ENCODE results near the gene RPS3A. TPM values are rescaled to one million over a fixed set of nuclear protein-coding genes. Genes with fewer than 3 reads are reported as not detected.
A peak's percentile ranks its signal among the peaks of the same experiment; 100 is the strongest.
"Not testable (repeated sequence)": the region's sequence is repeated elsewhere in the genome, so short reads cannot be mapped to it uniquely, and the experiment has no call there.

The RPS3A gene
- total RNA-seq (2,970 TPM), polyA plus RNA-seq (2,643 TPM)

DNA sequence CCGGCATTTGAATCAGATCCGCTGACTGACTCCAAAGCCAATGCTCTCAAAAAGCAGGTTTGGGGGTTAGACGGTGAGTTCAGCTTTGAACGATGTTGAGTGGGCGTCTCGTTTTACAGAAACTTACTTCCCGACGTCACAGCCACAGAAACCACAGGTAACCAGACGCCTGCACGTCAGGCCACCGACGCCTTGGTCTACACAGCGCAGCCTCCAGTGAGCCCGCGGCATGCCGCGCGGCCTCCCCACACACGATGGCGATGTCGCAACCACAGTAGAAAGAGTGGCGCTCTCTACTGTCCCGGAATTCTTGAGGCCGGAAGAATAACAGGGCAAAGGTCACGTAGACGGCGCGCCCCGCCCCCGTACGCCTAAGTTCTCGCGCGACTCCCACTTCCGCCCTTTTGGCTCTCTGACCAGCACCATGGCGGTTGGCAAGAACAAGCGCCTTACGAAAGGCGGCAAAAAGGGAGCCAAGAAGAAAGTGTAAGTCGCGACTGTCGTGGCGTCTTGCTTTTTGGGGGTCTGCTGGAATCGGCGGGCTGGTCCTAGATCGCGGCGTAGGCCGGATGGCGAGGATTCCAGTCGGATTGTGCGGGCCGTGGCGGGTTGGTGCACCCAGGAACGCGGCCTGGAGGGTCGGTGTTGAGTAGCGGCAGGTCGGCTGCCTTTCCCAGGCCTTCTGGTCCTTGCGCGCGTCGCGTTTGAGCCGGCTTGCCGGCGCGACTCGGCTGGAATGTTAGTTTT, at the start of gene RPS3A:
Gene RPS3A, plus strand, starts transcription at position 400 of the 747 bp plus-strand sequence. Its CDS starts 25 bp downstream, at position 425.
- H3K4me3 ChIP-seq (ENCODE audit: low read depth, low read length): peak within 1 kb of the TSS; percentile 91
- peak; percentile 91 for DNase-seq (ENCODE audit: extremely low spot score)
- under 1% methylated on average over 69 of the region's 69 CpGs for WGBS
- no peaks in the 10 kb centered on the region for H3K36me3 ChIP-seq (ENCODE audit: insufficient read depth)
- H3K4me1 ChIP-seq (ENCODE audit: insufficient read depth): no peaks in the 10 kb centered on the region
- peak within 1 kb of the TSS; percentile 87 for H3K27ac ChIP-seq (ENCODE audit: low read depth)

DNA sequence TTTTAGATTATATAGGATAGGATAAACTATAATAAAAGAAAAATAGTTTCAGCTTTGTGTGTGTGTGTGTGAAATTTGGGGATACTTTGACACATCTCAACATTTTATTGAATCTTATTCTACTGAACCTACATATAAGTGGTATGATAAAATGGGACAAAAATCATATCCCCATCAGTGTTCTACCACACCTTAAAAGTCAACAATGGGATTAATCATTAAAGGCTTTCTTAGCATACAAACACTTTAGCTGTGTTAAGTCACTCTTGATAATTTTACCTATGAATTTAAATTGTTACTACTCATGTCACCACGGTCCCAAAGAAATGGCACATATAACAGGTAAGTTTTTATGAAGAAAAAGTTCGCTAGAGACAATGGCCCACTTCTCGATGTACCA, 46.6 kb upstream of the RPS3A start:
- no peak for DNase-seq (ENCODE audit: extremely low spot score)

DNA sequence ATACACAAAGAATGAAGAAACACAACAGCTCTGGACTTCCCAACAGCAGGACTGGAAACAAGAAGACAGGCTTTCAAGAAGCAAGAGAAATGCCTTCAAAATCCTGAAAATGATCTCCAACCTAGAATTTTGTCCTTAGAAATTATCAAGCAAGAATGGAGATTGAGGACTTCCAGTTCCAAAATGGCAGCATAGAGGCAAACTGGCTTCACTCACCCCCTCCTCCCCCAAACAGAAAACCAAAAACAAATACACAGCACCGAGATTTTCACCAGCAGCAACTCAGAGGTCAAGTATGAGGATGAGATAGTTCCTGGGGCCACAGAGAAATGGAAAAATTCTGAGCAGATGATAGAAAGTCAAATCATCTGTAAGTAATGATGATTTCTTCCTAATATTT, 43.9 kb upstream of the RPS3A start:
- no peaks in the 10 kb centered on the region for H3K36me3 ChIP-seq (ENCODE audit: insufficient read depth)
- DNase-seq (ENCODE audit: extremely low spot score): no peak
- H3K27ac ChIP-seq (ENCODE audit: low read depth): no peak overlapping the region
- 41% methylated on average over 1 of the region's 1 CpG for WGBS
- H3K4me3 ChIP-seq (ENCODE audit: low read depth, low read length): no peak overlapping the region
- H3K4me1 ChIP-seq (ENCODE audit: insufficient read depth): no peaks in the 10 kb centered on the region

More for the DNA sequence above, 46.6 kb upstream of the RPS3A start:
- 90% methylated on average over 3 of the region's 3 CpGs for WGBS
- Histone ChIP-seq H3K4me1 (ENCODE audit: insufficient read depth) (no peaks in the 10 kb centered on the region), H3K27ac (ENCODE audit: low read depth) (no peak overlapping the region), H3K4me3 (ENCODE audit: low read depth, low read length) (no peak overlapping the region), H3K36me3 (ENCODE audit: insufficient read depth) (no peaks in the 10 kb centered on the region)

DNA sequence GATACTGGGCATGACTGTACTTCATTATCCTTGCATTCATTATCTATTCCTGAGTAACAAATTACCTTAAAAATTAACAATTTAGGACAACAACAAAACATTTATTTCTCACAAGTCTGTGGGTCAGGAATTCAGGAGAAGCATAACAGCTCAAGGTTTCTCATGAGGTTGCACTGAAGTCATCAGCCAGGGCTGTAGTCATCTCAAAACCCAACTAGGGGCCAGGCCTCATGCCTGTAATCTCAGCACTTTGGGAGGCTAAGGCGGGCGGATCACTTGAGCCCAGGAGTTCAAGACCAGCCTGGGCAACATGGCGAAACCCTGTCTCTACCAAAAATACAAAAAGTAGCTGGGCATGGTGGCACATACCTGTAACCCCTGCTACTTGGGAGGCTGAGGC, 36.3 kb upstream of the RPS3A start:
- WGBS: 98% methylated on average over 3 of the region's 3 CpGs
- H3K4me1 ChIP-seq (ENCODE audit: insufficient read depth); H3K27ac ChIP-seq (ENCODE audit: low read depth); H3K36me3 ChIP-seq (ENCODE audit: insufficient read depth); H3K4me3 ChIP-seq (ENCODE audit: low read depth, low read length); DNase-seq (ENCODE audit: extremely low spot score): not testable (repeated sequence)

DNA sequence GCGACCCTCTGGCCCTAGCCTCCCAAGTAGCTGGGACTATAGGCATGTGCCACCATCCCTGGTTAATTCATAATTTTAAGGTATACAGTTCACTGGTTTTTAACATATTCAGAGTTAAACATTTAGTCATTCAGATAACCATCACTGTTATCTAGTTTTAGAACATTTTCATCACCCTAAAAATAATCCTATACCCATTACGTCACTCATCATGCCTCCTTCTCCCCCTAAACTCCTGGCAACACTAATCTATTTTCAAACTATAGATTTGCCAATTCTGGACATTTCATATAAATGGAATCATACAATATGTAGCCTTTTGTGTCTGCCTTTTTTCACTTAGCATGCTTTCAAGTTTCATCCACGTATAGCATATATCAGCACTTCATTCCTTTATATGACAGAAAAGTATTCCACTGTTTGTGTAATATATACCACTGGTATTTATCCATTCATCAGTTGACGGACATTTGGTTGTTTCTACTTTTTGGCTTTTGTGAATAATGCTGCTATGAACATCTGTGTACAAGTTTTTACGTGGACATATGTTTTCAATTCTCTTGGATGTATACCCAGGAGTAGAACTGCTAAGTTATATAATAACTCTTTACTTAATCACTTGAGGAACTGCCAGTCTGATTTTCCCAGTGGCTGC, 32.0 kb upstream of the RPS3A start:
- no peak overlapping the region for H3K27ac ChIP-seq (ENCODE audit: low read depth)
- no peak for DNase-seq (ENCODE audit: extremely low spot score)
- WGBS: 51% methylated on average over 5 of the region's 5 CpGs

DNA sequence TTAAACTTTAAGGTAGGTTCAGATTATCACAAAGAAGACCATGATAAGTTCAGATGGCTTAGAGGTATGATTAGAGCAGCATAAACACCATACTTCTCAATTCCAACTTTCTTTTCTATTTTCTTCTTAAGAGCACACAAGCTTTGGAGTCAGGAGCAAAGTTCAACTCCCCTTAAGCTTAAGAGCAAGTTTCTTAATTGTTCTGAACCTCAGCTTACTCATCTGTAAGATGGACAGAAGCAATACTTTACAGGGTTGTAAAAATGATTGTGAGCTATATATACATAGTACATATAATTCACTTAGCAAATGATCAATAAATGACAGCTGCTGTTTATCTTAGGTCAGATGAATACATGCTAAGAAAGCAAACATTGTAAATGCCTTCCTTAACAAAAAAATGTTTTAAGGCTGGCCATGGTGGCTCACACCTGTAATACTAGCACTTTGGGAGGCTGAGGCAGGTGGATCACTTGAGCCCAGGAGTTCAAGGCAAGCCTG, 25.0 kb upstream of the RPS3A start:
- no peak overlapping the region for H3K27ac ChIP-seq (ENCODE audit: low read depth)
- DNase-seq (ENCODE audit: extremely low spot score): no peak
- no peak overlapping the region for H3K4me3 ChIP-seq (ENCODE audit: low read depth, low read length)
- no peaks in the 10 kb centered on the region for H3K36me3 ChIP-seq (ENCODE audit: insufficient read depth)
- H3K4me1 ChIP-seq (ENCODE audit: insufficient read depth): no peaks in the 10 kb centered on the region

More for the DNA sequence above, 32.0 kb upstream of the RPS3A start:
- no peaks in the 10 kb centered on the region for H3K36me3 ChIP-seq (ENCODE audit: insufficient read depth)
- H3K4me3 ChIP-seq (ENCODE audit: low read depth, low read length): no peak overlapping the region
- H3K4me1 ChIP-seq (ENCODE audit: insufficient read depth): no peaks in the 10 kb centered on the region

DNA sequence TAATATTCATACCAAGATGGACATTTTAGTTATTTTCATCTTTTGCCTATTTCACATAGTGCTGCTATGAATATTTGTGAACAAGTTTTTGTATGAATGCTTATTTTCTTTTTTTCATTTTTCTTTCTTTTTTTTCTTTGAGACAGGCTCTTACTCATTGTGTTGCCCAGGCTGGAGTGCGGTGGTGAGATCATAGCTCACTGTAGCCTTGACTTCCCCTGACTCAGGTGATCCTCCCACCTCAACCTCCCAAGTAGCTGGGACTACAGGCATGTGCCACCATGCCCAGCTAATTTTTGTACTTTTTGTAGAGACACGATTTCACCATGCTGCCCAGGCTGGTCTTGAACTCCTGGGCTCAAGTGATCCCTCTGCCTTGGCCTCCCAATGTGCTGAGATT, 21.4 kb upstream of the RPS3A start:
- not testable (repeated sequence) for H3K4me1 ChIP-seq (ENCODE audit: insufficient read depth); H3K4me3 ChIP-seq (ENCODE audit: low read depth, low read length); H3K36me3 ChIP-seq (ENCODE audit: insufficient read depth); DNase-seq (ENCODE audit: extremely low spot score); H3K27ac ChIP-seq (ENCODE audit: low read depth)
- 89% methylated on average over 2 of the region's 2 CpGs for WGBS

DNA sequence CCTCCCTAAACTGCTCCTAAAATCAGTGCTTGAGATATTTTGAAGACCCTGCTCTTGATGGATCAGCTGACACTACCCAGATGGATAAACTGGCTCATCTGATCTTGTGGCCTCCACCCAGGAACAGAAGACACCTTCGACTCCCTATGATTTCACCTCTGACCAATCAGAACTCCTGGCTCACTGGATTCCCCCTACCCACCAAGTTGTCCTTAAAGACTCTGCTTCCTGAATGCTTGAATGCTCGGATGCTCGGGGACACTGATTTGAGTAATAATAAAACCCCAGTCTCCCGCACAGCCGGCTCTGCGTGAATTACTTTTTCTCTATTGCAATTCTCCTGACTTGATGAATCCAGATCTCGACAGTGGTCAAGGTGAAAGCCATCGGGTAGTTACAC, 12.0 kb upstream of the RPS3A start:
- Histone ChIP-seq H3K27ac (ENCODE audit: low read depth) (no peak overlapping the region), H3K4me1 (ENCODE audit: insufficient read depth) (no peaks in the 10 kb centered on the region), H3K4me3 (ENCODE audit: low read depth, low read length) (no peak overlapping the region), H3K36me3 (ENCODE audit: insufficient read depth) (no peaks in the 10 kb centered on the region)
- no peak for DNase-seq (ENCODE audit: extremely low spot score)
- WGBS: 82% methylated on average over 8 of the region's 8 CpGs

DNA sequence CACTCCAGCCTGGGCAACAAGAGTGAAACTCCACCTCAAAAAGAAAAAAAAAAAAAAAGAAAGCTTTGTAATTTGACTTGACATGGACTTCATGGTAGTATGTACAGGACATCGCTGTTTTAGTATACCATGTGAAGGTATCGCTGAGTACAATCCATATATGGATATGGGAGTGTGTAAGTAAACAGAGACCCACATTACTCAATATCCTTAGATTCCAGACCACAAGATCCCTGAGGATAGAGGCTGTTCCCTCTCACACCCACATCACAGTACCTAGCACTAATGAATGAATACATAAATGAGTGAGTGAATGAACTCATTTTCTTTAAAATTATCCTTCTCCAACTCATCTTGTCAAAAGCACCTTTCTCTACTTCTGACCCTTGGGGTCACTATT, 8.4 kb upstream of the RPS3A start:
- no peak for DNase-seq (ENCODE audit: extremely low spot score)
- 96% methylated on average over 2 of the region's 2 CpGs for WGBS
- Histone ChIP-seq H3K4me3 (ENCODE audit: low read depth, low read length) (no peak overlapping the region), H3K27ac (ENCODE audit: low read depth) (no peak overlapping the region), H3K36me3 (ENCODE audit: insufficient read depth) (no peaks in the 10 kb centered on the region), H3K4me1 (ENCODE audit: insufficient read depth) (no peaks in the 10 kb centered on the region)

DNA sequence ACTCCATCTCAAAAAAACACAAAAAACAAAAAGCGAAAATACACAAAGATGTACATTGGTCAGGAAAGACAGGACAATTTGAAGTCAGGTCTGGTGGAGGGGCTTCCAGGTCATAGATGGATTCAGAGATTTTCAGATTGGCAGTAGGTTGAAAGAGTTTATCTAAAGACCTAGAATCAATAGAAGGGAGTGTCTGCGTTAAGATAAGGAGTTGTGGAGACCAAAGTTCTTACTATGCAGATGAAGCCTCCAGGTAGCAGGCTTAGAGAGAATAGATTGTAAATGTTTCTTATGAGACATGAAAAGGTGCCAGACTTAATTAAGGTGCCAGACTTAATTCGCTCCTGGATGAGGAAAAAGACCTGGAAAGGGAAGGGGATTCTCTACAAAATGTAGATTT, 6.9 kb upstream of the RPS3A start:
- no peaks in the 10 kb centered on the region for H3K36me3 ChIP-seq (ENCODE audit: insufficient read depth)
- no peaks in the 10 kb centered on the region for H3K4me1 ChIP-seq (ENCODE audit: insufficient read depth)
- 83% methylated on average over 3 of the region's 3 CpGs for WGBS
- no peak overlapping the region for H3K4me3 ChIP-seq (ENCODE audit: low read depth, low read length)
- H3K27ac ChIP-seq (ENCODE audit: low read depth): no peak overlapping the region
- no peak for DNase-seq (ENCODE audit: extremely low spot score)

DNA sequence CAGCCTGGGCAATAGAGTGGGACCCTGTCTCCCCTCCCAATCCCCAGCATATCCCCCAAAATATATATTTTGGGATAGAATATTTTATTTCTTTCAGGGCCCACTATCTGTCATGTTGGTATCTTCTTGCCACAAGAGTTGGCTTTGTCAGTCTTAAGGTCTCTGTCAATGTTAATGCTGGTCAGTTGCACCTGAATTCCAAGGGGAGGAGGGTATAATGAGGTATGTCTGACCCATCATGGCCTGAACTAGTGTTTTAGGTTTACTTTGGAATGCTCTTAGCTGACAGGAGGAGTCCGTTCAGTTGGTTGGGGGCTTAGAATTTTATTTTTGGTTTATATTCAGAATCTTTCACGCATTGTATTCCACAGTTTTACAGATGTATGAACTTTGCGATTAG, 6.2 kb upstream of the RPS3A start:
- Histone ChIP-seq H3K4me1 (ENCODE audit: insufficient read depth) (no peaks in the 10 kb centered on the region), H3K36me3 (ENCODE audit: insufficient read depth) (no peaks in the 10 kb centered on the region), H3K4me3 (ENCODE audit: low read depth, low read length) (no peak overlapping the region), H3K27ac (ENCODE audit: low read depth) (no peak overlapping the region)
- 73% methylated on average over 3 of the region's 3 CpGs for WGBS
- DNase-seq (ENCODE audit: extremely low spot score): no peak

DNA sequence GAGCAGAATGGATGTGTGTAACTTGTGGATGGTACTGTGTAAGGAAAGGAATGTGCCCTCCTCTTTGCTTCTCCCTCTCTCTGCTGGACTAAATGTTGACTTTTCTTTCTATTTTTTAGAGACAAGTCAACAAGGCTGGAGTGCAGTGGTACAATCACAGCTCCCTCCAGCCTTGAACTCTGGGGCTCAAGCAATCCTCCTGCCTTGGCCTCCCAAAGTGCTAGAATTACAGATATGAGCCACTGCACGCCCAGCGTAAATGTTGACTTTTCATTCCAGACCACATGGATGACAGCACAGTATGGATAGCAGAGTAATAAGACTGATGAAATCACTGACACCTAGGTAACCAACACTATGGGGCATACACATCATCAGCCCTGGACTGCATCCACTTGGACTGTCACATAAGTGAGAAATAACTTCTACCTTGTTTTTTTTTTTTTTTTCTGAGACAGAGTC, 5.1 kb upstream of the RPS3A start:
- H3K4me3 ChIP-seq (ENCODE audit: low read depth, low read length): no peak overlapping the region
- H3K36me3 ChIP-seq (ENCODE audit: insufficient read depth): no peaks in the 10 kb centered on the region
- no peak for DNase-seq (ENCODE audit: extremely low spot score)
- H3K4me1 ChIP-seq (ENCODE audit: insufficient read depth): no peaks in the 10 kb centered on the region
- WGBS: 86% methylated on average over 2 of the region's 2 CpGs
- H3K27ac ChIP-seq (ENCODE audit: low read depth): no peak overlapping the region

DNA sequence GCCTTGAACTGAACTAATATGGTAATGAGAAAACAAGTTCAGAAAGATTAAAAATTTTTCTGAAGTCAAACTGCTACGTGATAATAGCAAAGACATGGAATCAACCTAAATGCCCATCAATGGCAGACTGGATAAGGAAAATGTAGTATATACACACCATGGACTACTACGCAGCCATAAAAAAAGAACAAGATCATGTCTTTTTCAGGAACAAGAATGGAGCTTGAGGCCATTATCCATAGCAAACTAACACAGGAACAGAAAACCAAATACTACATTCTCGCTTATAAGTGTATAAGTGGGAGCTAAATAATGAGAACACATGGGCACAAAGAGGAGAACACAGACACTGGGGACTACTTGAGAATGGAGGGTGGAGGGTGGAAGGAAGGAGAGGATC, 4.3 kb upstream of the RPS3A start:
- Histone ChIP-seq H3K36me3 (ENCODE audit: insufficient read depth) (no peaks in the 10 kb centered on the region), H3K4me1 (ENCODE audit: insufficient read depth) (no peaks in the 10 kb centered on the region), H3K27ac (ENCODE audit: low read depth) (no peak overlapping the region), H3K4me3 (ENCODE audit: low read depth, low read length) (no peak overlapping the region)
- 94% methylated on average over 3 of the region's 3 CpGs for WGBS
- DNase-seq (ENCODE audit: extremely low spot score): no peak

DNA sequence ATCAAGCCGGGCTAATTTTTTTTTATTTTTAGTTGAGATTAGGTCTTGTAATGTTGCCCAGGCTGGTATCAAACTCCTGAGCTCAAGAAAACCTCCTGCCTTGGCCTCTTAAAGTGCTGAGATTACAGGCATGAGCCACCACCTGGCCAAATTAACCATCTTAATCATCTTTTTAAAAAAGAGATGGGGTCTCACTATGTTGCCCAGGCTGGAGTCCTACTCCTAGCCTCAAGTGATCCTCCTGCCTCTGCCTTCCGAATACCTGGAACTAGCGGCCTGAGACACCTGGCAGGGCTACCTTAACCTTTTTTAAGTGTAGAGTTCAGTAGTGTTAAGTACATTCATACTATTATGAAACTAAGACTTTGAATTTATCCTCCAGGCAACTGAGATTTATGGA, 1.7 kb upstream of the RPS3A start:
- Histone ChIP-seq H3K27ac (ENCODE audit: low read depth) (no peak overlapping the region), H3K4me3 (ENCODE audit: low read depth, low read length) (no peak overlapping the region), H3K36me3 (ENCODE audit: insufficient read depth) (no peaks in the 10 kb centered on the region), H3K4me1 (ENCODE audit: insufficient read depth) (no peaks in the 10 kb centered on the region)
- DNase-seq (ENCODE audit: extremely low spot score): no peak
- 95% methylated on average over 3 of the region's 3 CpGs for WGBS

All from urinary bladder (tissue), 4 donors.